Bronchus fibroblast of lung (primary cell): Measurements from ENCODE around the gene SNX5. TPM values are rescaled to one million over a fixed set of nuclear protein-coding genes. Genes with fewer than 3 reads are reported as not detected.

ENCODE experiments used
- total RNA-seq: library from RNA; depleted of rRNA; stranded (reverse); fragments of >200 nt; gene quantifications from 2 replicates; pipeline ENCODE4 v1.2.3, GENCODE V29; 2015

Gene SNX5
- total RNA-seq = 106 and 126 TPM in 2 replicates

GRCh38 chr20:17968366-17969277, at the start of gene SNX5, which contains the start of gene MGME1:
Gene SNX5, minus strand, starts transcription at chr20:17968794. Its CDS starts 369 bp downstream, at chr20:17968425.
Gene MGME1, plus strand, starts transcription at chr20:17969018. Its CDS starts 842 bp downstream, at chr20:17969860.

Other genes starting within 250 kb of the SNX5 start
- 20.8 and 21.9 TPM in 2 replicates for gene MGME1, start 224 bp upstream of the SNX5 start, total RNA-seq
- not detected in 2 replicates for gene OVOL2, start 89.1 kb upstream of the SNX5 start, total RNA-seq
- 8.6 and 9.1 TPM in 2 replicates for gene KAT14, start 169.1 kb upstream of the SNX5 start, total RNA-seq
- 9.1 and 11.1 TPM in 2 replicates for gene PET117, start 169.1 kb upstream of the SNX5 start, total RNA-seq